Epithelial cell of proximal tubule (primary cell): ENCODE results near the gene FMNL1. TPM values are rescaled to one million over a fixed set of nuclear protein-coding genes. Genes with fewer than 3 reads are reported as not detected.

Experiments used
- DNase-seq: peaks from one replicate; pipeline ENCODE4 v3.0.0-alpha.2; 2011; ENCODE audit warnings: low read depth
- H3K4me3 ChIP-seq: 2 replicates; pipeline ENCODE4 v1.5.1; 2011; ENCODE audit warnings: low read depth, mild to moderate bottlenecking, low read length
- total RNA-seq: library from RNA; depleted of rRNA; stranded (reverse); fragments of >200 nt; gene quantifications from 2 replicates; pipeline ENCODE4 v1.2.3, GENCODE V29; 2015
- TF ChIP-seq, protein P1 (sequence below): conservative IDR thresholded peaks from 2 replicates; pipeline ENCODE4 v1.5.1; 2012; ENCODE audit warnings: low read depth, mild to moderate bottlenecking, low read length

The FMNL1 gene
- total RNA-seq, 1 donor from 2014 or later, result 5.7 TPM

DNA sequence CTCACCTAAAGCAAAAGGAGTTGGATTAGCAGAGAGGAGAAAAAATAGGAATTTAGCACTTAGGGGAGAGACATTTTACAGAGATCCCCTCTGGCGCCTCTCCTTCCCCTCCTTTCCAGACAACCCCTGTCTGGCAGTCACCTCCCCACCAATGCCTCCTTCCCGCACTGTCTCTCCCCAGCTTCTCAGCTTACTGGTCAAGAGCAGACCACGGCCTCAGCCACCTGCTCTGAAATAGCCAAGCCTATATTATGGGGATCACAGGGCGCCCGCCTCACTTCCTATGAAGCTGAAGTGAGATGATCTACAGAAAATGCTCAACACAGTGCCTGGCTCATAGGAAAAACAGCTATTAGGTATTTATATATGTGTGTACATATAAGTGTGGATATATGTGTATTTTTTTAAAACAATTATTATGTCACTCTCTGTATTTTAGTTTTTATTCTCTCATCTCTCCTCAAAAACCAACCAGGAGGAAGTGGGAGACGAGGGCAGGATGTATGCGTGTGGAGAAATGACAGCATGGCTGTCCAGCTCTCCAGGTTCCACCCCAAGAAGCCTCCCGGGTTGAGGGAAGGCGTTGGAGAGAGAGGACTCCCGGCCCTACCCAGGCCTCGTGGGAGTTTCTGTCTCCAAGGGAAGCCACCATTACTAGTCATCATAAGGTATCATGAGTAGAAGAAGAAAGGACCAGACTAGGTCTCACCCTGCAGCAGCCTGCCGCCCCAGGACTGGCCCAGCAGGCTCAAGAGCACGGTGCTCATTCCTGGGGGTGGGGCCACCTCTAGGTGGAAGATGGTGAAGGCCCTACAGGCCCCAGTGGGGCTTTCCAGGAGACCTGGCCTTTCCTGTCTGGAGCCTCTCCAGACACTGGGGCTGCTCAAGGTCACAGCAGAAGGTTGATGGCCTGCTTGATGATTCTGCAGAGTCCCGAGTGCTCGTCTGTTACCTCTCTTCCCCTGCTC, 67.9 kb downstream of the FMNL1 start:
- H3K4me3 ChIP-seq, result no peak overlapping the region
- TF ChIP-seq, protein P1, sequence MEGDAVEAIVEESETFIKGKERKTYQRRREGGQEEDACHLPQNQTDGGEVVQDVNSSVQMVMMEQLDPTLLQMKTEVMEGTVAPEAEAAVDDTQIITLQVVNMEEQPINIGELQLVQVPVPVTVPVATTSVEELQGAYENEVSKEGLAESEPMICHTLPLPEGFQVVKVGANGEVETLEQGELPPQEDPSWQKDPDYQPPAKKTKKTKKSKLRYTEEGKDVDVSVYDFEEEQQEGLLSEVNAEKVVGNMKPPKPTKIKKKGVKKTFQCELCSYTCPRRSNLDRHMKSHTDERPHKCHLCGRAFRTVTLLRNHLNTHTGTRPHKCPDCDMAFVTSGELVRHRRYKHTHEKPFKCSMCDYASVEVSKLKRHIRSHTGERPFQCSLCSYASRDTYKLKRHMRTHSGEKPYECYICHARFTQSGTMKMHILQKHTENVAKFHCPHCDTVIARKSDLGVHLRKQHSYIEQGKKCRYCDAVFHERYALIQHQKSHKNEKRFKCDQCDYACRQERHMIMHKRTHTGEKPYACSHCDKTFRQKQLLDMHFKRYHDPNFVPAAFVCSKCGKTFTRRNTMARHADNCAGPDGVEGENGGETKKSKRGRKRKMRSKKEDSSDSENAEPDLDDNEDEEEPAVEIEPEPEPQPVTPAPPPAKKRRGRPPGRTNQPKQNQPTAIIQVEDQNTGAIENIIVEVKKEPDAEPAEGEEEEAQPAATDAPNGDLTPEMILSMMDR, result no peak
- DNase-seq, result no peak

DNA sequence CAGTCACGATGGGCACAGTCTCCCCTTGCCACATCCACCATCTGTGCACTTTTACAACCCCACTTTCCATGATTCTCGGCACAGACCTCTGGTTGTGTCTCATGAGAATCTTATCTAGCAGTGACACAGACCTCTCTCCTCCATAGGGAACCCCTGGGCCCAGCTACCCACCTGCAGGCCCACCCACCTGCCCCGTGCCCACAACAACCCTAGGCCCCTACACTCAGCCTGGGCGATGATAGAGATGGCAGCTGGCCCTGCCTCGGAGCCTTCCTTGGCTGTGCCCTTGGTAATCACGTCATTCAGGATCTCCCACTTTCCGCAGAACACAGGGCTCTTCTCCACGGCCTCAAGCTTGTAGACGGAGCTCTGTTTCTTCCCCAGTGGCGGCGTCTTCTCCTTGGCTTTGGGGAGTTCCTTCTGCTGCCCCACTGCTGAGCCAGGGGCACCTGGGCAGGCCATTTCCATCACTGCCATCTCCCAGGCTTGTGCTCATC, 68.6 kb downstream of the FMNL1 start:
- no peak overlapping the region for H3K4me3 ChIP-seq
- TF ChIP-seq, protein P1, result no peak
- no peak for DNase-seq

DNA sequence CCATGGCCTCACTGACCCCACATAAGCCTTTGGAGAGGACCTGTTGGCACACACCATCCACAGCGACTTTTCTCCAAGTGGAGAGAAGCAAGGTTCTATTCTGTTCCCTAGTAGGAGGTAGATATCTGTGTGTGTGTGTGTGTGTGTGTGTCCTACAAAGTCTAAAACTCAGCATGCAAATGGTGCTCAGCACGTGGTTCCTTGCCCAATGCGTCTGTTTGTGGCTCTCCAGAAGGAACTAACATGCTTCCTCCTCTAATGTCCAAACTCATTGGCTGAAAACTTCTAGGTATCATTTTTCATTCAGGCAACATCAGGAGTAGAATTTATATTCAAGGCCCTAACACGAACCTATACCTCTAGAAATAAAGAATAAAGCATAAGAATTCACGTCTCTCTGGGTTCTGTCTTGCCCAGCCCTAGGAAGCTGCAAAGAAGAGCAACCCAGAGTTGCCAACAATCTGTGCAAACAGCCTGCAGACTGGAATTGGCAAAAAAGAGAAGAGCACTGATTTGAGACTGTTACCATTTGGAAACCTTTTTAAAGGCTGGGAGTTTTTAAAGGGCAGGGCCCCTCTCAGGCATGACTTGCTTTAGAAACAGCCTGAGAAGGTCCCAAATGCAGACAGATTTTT, 69.6 kb downstream of the FMNL1 start:
- no peak for DNase-seq
- TF ChIP-seq, protein P1, result no peak

DNA sequence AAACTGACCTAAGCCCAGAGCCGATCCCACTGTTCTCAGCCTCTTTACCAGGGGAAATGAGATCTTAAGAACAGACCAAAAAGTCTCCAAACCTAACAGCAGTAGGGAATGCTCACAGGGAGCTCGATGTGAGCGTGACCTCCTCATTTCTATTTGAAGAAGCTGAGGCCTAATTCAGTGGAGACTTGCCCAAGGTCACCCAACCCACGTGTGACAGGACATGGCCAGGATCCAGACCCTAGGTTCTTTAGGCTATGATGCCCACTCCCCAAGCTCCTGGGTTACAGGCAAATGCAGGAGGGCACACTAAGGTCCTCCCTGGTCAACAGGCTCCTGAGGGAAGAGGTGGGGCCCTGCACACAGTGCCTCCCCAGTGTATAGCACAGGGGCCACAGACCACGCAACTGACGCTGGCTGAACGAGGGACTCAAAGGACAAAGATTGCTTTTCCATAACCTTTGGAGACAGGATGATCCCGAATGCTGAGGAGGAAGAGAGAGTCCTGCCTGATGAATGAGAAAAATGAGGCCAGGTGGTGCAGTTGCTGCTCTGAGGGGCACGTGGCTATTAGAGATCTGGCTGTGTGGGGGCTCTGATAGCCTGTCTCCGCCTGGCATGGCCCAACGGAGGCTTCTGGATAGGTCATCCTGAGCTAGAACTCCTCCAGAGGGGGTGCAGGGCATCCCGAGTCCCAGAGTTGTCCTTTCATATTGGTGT, 71.2 kb downstream of the FMNL1 start:
- H3K4me3 ChIP-seq, result no peak overlapping the region
- TF ChIP-seq, protein P1, result no peak
- no peak for DNase-seq

More for the DNA sequence above, 69.6 kb downstream of the FMNL1 start:
- no peak overlapping the region for H3K4me3 ChIP-seq

DNA sequence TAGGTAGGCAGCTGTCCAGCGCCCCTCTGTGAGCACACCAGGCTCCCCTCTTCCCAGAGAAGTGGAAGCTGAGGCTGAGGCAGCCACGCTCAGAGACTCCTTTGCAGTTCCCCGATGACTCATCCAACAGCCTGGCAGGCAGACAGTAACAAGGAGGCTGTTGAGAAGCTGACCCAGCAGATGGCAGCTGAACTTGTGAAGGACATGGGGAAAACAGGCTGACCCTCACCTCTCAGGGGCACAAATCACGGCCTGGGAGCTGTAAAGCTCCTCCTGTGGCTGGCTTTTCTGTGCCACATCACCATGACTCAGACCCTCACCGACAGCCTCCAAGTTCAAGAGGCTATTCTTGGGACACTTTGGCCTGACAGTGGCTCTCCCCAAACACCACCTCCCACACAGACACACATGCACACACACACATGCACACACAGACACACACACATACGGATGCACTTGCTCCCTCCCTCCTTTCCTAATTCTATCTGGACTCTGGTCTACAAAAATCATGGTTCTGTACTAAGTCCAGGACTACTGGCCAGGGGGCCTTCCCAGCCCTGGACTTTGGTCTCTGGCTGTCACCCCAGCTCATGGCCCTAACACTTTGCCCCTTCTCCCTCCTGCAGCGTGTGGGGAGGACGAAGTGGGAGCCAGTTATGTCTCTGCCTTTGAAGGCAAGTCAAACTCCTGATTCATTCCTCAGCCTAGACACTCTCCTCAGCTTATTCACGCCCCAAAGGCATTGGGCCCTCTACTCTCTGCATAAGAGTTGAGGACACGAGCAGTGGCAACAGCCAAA, 71.9 kb downstream of the FMNL1 start:
- TF ChIP-seq, protein P1, result peak; percentile 40
- no peak overlapping the region for H3K4me3 ChIP-seq
- peak; percentile 72 for DNase-seq

DNA sequence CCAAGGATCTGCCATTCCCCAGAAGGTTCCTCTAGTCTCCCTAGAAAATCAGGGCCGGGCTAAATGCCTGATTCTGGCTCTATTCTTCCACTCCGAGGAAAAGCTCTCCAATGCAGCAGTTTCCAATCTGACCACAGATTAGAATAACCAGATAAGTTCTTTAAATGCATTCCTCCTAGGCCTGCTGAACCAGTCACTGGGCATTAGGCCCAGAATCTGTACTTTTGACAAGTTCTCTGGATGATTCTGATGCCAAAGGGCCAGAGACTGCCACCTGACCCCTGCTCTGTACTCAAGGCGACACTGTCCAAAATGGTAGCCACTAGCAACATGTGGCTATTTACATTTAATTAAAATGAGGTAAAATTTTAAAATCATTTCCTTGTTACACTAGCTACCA, 72.8 kb downstream of the FMNL1 start:
- TF ChIP-seq, protein P1, result no peak
- no peak for DNase-seq
- H3K4me3 ChIP-seq, result no peak overlapping the region
